Measurements from ENCODE around the gene TPSD1.
"Not testable (repeated sequence)": the region's sequence is repeated elsewhere in the genome, so short reads cannot be mapped to it uniquely, and the experiment has no call there.

The TPSD1 gene

GRCh38 chr16:1232049-1232748 is 23.7 kb upstream of the TPSD1 start:
- in situ Hi-C loops (cut with HindIII; ENCODE audit: low pct_ligation_motif_present, low pct_unique_long_range_greater_than_20kb, low sequenced_read_pairs) = not testable (repeated sequence)

GRCh38 chr16:1236659-1237058 is 19.2 kb upstream of the TPSD1 start:
- DNase-seq; in situ Hi-C loops (cut with HindIII; ENCODE audit: low pct_ligation_motif_present, low pct_unique_long_range_greater_than_20kb, low sequenced_read_pairs): not testable (repeated sequence)

More at GRCh38 chr16:1232049-1232748, 23.7 kb upstream of the TPSD1 start:
- not testable (repeated sequence) for DNase-seq

DNA sequence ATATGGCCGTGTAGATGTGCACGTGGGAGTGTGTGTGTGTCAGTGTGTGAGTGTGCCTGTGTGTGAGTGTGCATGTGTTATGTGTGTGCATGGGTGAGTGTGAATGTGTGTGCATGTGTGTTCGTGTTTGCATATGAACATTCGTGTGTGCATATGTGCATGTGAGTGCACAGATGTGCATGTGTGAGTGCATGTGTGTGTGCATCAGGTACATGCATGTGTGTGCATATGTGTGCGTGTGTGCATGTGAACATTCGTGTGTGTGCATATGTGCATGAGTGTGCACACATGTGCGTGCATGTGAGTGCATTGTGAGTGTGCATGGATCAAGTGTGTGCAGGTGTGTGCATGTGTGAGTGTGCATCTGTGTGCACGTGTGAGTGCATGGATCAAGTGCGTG is 17.9 kb upstream of the TPSD1 start:
- no peak for DNase-seq

GRCh38 chr16:1238909-1239308 is 17.0 kb upstream of the TPSD1 start:
- in situ Hi-C loops (cut with HindIII; ENCODE audit: low pct_ligation_motif_present, low pct_unique_long_range_greater_than_20kb, low sequenced_read_pairs); DNase-seq: not testable (repeated sequence)

More for the DNA sequence above, 17.9 kb upstream of the TPSD1 start:
- in situ Hi-C loops (cut with HindIII; ENCODE audit: low pct_ligation_motif_present, low pct_unique_long_range_greater_than_20kb, low sequenced_read_pairs) = no loop called here

DNA sequence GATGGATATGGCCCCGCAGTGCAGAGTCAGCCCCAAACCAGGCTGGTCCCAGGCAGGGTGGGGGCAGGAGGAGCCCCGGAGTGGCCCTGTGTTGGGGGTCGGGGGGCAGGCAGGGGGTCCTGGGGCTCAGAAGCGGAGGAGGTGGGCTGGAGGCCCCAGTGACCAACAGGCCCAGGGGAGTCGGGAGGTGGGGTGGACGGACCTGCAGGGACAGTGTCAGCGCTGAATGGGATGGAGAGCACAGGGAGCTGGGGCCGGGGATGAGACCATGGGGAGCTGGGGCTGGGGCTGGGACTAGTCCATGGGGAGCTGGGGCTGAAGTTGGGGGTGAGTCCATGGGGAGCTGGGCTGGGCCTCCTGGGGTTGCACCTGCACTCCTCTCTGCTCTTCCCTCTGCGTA is 16.3 kb upstream of the TPSD1 start:
- DNase-seq; in situ Hi-C loops (cut with HindIII; ENCODE audit: low pct_ligation_motif_present, low pct_unique_long_range_greater_than_20kb, low sequenced_read_pairs): not testable (repeated sequence)

GRCh38 chr16:1240436-1240835 is 15.4 kb upstream of the TPSD1 start, which contains the start of gene TPSAB1:
TSS of gene TPSAB1 (plus strand) at chr16:1240705. CDS start at chr16:1240939, 234 bp downstream.
- in situ Hi-C loops (cut with HindIII; ENCODE audit: low pct_ligation_motif_present, low pct_unique_long_range_greater_than_20kb, low sequenced_read_pairs); DNase-seq: not testable (repeated sequence)

DNA sequence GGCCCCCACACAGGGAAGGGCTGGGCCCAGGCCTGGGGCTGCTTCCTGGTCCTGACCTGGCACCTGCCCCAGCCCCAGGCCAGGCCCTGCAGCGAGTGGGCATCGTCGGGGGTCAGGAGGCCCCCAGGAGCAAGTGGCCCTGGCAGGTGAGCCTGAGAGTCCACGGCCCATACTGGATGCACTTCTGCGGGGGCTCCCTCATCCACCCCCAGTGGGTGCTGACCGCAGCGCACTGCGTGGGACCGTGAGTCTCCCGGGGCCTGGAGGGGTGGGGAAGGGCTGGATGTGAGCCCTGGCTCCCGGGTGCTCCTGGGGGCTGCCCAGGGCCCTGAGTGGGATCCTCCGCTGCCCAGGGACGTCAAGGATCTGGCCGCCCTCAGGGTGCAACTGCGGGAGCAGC is 14.8 kb upstream of the TPSD1 start:
- in situ Hi-C loops (cut with HindIII; ENCODE audit: low pct_ligation_motif_present, low pct_unique_long_range_greater_than_20kb, low sequenced_read_pairs); DNase-seq: not testable (repeated sequence)

DNA sequence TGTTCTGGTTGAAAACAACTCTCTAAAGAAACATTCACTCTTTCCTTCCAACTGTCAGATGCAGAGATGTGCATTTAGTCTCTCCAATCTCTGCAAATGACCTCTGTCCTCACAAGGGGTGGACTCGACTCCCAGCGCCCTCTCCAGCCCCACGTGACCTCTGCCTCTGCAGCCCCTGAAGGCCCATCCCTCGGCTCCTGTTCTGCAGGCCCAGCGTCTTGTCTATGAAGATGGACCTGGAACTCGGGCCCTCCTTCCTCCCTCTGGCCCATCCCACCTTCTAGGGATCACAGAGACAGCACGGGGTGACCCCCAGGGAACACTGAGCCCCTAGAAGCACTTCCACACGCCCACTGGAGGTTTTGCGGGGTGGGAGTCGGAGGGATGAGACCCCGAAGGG is 12.5 kb upstream of the TPSD1 start:
- DNase-seq; in situ Hi-C loops (cut with HindIII; ENCODE audit: low pct_ligation_motif_present, low pct_unique_long_range_greater_than_20kb, low sequenced_read_pairs): not testable (repeated sequence)

- in situ Hi-C loops (cut with HindIII; ENCODE audit: low pct_ligation_motif_present, low pct_unique_long_range_greater_than_20kb, low sequenced_read_pairs); DNase-seq: not testable (repeated sequence)
Observed at GRCh38 chr16:1243907-1244850, 11.7 kb upstream of the TPSD1 start.

DNA sequence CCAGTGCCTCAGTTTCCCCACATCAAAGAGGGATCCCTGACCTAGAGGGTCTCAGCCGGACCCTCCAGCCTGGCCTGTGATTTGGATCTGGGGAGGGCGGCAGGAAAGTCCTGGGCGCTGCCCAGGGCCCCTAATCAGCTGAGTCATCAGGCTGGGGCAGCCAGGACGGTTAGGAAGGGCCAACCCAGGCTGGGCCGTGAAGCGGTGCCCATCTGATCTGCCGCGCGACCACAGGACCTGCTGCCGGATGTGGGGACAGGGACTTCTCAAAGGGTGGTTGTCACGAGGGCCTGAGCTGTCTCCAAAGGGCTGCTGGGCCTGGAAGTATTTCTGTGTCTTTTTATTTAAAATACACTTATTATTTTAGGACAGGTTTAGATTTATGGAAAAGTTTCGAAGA is 11.0 kb upstream of the TPSD1 start:
- in situ Hi-C loops (cut with HindIII; ENCODE audit: low pct_ligation_motif_present, low pct_unique_long_range_greater_than_20kb, low sequenced_read_pairs) = no loop called here
- DNase-seq = no peak

DNA sequence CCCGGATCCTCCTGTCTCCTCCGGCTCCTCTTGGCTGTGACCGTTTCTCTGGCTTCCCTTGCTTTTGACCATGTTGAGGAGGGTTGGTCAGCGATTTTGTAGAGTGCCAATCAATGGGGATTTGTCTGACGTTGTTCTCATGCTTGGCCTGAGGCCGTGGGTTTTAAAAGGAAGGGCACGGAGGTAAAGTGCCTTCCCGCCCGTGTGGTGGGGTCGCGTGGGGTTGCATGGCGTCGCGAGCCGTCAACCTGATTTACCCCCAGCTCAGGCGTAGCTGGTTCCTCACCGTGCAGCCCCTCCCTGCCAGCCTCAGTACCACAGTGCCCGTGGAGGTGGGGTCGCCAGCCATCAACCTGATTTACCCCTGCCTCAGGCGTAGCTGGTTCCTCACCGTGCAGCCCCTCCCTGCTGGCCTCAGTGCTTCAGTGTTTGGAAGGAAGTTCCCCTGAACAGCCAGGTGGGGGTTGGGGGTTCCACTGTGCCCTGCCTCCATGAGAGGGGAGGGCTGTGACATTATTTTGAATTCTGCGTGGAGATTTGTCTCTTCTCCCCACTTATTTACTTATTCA is 10.3 kb upstream of the TPSD1 start:
- in situ Hi-C loops (cut with HindIII; ENCODE audit: low pct_ligation_motif_present, low pct_unique_long_range_greater_than_20kb, low sequenced_read_pairs) = no loop called here
- DNase-seq = no peak

GRCh38 chr16:1247903-1248537 is 7.8 kb upstream of the TPSD1 start:
- in situ Hi-C loops (cut with HindIII; ENCODE audit: low pct_ligation_motif_present, low pct_unique_long_range_greater_than_20kb, low sequenced_read_pairs); DNase-seq: not testable (repeated sequence)

DNA sequence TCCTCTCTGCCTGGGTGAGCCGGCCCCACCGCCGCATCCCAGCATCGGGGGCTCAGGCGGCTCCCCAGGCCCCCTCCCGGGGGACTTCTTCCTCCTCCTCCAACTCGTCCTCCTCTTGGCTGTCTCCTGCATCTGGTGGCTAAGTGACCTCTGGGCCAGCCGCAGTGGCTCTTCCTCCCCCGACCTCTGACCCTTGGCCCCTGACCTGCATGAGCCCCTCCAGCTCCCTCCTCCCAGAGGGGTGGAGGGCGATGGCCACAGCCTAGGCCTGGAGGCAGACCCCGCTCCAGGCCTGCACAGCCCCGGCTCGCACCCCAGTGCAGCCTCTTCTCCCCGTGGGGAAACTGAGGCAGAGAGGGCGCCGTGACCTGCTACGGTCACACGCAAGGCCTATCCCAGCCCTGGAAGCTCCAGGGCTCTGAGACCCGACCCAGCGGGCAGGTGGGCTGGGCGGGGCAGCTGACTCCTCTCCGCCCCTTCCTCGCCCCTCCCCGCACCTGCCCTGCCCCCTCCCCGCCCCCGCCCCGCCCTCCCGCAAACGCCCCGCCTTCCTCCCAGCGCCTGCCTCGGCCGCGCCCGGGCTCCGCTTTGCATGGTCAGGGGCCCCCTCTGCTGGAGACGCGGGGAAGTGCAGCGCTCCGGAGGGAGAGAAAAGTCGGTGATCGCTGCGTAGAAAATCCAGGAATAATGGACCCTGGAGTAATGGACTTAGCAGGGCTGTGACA is 6.7 kb upstream of the TPSD1 start:
- in situ Hi-C loops (cut with HindIII; ENCODE audit: low pct_ligation_motif_present, low pct_unique_long_range_greater_than_20kb, low sequenced_read_pairs); DNase-seq: not testable (repeated sequence)

DNA sequence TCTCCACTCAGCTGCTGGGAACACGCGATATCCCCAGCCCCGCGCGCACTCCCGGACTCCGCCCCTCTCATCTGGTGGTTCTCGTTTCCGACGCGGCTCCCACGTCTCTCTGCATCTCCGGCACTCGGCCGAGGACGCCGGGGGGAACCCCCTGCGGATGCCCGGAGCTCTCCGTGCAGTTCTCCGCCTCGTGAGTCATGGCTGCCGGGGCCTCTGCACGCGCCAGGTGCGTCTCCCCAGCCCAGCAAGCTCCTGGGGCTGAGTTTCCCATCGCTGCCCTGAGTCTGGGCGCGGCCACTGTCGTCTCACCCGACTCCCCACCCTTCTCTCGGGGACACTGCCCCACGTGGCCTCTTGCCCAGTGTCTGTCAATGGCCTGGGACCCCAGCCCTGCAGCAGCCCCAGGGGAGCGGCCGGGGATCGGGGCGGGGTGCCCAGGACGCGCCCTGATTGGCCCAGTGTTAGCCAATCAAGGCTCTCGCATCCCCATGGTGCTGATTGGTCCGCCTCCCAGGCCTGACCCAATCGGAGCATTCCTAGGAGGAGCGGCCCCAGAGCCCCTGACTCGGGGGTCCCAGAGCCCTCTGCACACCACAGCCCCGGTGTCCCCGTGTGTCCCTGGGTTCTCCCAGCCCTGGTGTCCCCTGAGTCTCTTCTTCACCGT is 2.0 kb upstream of the TPSD1 start:
- DNase-seq; in situ Hi-C loops (cut with HindIII; ENCODE audit: low pct_ligation_motif_present, low pct_unique_long_range_greater_than_20kb, low sequenced_read_pairs): not testable (repeated sequence)

DNA sequence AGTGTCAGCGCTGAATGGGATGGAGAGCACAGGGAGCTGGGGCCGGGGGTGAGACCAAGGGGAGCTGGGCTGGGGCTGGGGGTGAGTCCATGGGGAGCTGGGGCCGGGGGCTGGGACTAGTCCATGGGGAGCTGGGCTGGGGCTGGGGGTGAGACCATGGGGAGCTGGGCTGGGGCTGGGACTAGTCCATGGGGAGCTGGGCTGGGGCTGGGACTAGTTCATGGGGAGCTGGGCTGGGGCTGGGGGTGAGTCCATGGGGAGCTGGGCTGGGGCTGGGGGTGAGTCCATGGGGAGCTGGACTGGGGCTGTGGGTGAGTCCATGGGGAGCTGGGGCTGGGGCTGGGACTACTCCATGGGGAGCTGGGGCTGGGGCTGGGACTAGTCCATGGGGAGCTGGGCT is 1.0 kb upstream of the TPSD1 start:
- DNase-seq; in situ Hi-C loops (cut with HindIII; ENCODE audit: low pct_ligation_motif_present, low pct_unique_long_range_greater_than_20kb, low sequenced_read_pairs): not testable (repeated sequence)

DNA sequence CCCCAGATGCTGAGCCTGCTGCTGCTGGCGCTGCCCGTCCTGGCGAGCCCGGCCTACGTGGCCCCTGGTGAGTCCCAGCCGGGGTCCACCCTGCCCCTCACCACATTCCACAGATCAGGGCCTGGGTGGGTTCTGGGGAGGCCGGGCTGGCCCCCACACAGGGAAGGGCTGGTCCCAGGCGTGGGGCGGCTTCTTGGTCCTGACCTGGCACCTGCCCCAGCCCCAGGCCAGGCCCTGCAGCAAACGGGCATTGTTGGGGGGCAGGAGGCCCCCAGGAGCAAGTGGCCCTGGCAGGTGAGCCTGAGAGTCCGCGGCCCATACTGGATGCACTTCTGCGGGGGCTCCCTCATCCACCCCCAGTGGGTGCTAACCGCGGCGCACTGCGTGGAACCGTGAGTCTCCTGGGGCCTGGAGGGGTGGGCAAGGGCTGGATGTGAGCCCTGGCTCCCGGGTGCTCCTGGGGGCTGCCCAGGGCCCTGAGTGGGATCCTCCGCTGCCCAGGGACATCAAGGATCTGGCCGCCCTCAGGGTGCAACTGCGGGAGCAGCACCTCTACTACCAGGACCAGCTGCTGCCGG is 516 bp downstream of the TPSD1 start:
- DNase-seq; in situ Hi-C loops (cut with HindIII; ENCODE audit: low pct_ligation_motif_present, low pct_unique_long_range_greater_than_20kb, low sequenced_read_pairs): not testable (repeated sequence)

- in situ Hi-C loops (cut with HindIII; ENCODE audit: low pct_ligation_motif_present, low pct_unique_long_range_greater_than_20kb, low sequenced_read_pairs) = no loop called here
- DNase-seq = no peak
Observed at GRCh38 chr16:1256874-1257322, 1.0 kb downstream of the TPSD1 start.
